NCI-H1694 treated with DMSO at 0.1 percent for 48 hours (cell line): ENCODE results near the gene TMC4.

Experiments
- DNase-seq: peaks from one replicate; lab custom pipeline; 2025; lab: John Stamatoyannopoulos, UW

The TMC4 gene

GRCh38 chr19:54129617-54129996, 43.4 kb downstream of the TMC4 start:
- no peak for DNase-seq

GRCh38 chr19:54128796-54129616, 44.0 kb downstream of the TMC4 start:
- DNase-seq: no peak

DNA sequence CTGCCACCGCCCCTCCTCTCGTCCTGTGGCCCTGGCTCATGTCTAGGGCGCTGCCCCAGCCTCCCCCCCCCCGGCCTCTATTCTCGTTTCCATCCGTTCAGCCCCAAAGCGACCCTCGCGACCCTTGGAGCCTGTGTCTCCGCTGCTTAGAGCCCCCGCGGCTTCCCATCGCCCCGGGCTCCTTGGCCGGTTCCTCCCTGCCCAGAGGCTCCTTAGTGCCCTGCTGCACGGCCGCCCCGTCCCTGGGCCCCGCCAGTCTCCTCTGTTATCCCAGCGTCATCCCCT, 44.6 kb downstream of the TMC4 start:
- DNase-seq: no peak

- DNase-seq: no peak
Observed at GRCh38 chr19:54127688-54128440, 45.1 kb downstream of the TMC4 start.

GRCh38 chr19:54125713-54126112, 47.2 kb downstream of the TMC4 start:
- no peak for DNase-seq

GRCh38 chr19:54124393-54124792, 48.6 kb downstream of the TMC4 start:
- no peak for DNase-seq

DNA sequence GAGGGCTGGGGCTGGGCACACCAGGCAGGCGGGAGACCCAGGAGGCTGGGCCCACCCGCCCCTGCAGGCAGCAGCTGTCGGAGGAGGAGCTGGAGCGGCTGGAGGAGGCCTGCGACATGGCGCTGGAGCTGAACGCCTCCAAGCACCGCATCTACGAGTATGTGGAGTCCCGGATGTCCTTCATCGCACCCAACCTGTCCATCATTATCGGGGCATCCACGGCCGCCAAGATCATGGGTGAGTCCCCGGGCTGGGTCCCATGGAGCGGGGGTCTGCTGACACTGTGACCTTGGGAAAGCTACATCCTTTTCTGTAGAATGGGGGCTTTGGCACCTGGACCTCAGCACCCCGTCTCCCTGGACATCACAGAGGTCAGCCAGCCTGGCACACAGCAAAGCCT, 49.3 kb downstream of the TMC4 start:
- DNase-seq: no peak

DNA sequence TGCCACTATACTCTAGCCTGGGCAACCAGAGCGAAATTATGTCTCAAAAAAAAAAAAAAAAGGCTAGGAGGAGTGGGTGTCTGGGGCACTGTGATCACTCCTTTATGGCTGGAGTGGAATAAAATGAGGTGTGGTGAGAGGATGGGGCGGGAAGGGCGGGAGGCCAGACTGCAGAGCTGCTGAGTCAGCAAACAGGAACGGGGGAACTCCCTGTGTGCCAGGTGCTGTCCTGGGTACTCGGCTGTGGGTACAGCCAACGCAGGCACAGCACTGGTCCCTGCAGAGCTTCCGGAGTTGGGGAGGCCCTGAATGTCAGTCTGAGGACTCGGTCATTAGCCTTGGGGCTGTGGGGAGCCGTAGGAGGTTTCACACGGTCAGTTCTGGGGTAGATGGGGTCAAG, 51.7 kb downstream of the TMC4 start:
- DNase-seq: no peak

- peak; percentile 97 for DNase-seq
Observed at GRCh38 chr19:54115109-54116063, 57.6 kb downstream of the TMC4 start, which contains the start of the genes PRPF31 and TFPT. TSS of gene PRPF31 (plus strand) at chr19:54115754. CDS start at chr19:54118279, 2,525 bp downstream. TSS of gene TFPT (minus strand) at chr19:54115657. CDS start at chr19:54115269, 388 bp downstream.

DNA sequence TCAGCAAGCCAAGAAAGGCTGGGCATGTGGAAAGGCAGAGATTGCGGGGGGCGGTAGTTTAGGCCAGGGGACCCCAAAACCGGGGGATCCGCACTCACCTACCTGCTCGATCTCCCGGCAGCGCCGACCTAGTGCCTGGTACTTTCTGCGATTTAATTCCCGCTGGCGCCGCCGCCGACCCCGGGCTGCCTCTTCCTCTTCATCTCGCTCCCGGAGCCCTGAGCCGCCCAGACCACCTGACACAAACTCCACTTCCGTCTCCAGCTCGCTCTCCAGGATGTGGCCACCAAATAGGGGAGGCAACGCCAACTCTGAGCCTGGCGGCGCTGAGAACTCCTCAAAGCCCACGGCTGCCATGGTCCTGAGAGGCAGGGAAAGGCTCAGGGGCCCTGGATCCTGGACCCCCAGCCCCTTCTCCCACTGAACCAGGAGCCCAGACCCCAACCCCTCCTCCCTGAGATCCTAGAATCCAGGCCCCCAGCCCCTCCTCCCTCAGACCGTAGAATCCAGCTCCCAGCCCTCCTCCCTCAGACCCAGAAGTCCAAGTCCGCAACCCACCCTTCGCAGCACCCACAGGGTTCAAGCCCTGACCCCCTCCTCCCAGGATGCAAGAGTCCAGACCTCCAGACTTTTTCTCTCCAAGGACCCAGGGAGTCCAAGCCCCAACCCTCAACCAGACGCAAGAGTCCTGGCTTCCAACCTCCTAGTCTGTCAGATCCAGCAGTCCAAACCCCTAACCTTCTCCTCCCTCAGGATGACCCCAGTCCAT, 58.4 kb downstream of the TMC4 start:
- no peak for DNase-seq
